H9 (cell line): ENCODE data around the gene BIRC5. TPM values are rescaled to one million over a fixed set of nuclear protein-coding genes. Genes with fewer than 3 reads are reported as not detected.

Experiments
- DNase-seq: peaks from one replicate; pipeline ENCODE4 v3.0.0-alpha.2; 2017
- H2AFZ ChIP-seq: one replicate; pipeline ENCODE4 v1.6.1; 2013; ENCODE audit warnings: mild to moderate bottlenecking, low read length, control low read depth, moderate library complexity
- H2AK5ac ChIP-seq: 2 replicates; pipeline ENCODE4 v1.6.1; 2013; ENCODE audit warnings: low read length, control low read depth, mixed read lengths; ENCODE audit not compliant: insufficient read length
- H2BK120ac ChIP-seq: one replicate; pipeline ENCODE4 v1.6.1; 2013; ENCODE audit warnings: low read depth, mild to moderate bottlenecking, low read length, control low read depth, inconsistent platforms; ENCODE audit not compliant: poor library complexity, severe bottlenecking
- H2BK12ac ChIP-seq: 2 replicates; pipeline ENCODE4 v1.6.1; 2013; ENCODE audit warnings: low read length, control low read depth, mixed read lengths, low read depth; ENCODE audit not compliant: insufficient read length
- H2BK15ac ChIP-seq: 2 replicates; pipeline ENCODE4 v1.6.1; 2013; ENCODE audit warnings: low read depth, low read length, control low read depth
- H2BK20ac ChIP-seq: one replicate; pipeline ENCODE4 v1.6.1; 2013; ENCODE audit warnings: low read depth, mild to moderate bottlenecking, low read length, control low read depth, inconsistent platforms; ENCODE audit not compliant: poor library complexity, severe bottlenecking
- H2BK5ac ChIP-seq: 2 replicates; pipeline ENCODE4 v1.6.1; 2013; ENCODE audit warnings: low read length, control low read depth, mixed read lengths; ENCODE audit not compliant: insufficient read length
- H3K14ac ChIP-seq: 2 replicates; pipeline ENCODE4 v1.6.1; 2013; ENCODE audit warnings: low read length, control low read depth; ENCODE audit not compliant: insufficient read depth
- H3K18ac ChIP-seq: 2 replicates; pipeline ENCODE4 v1.6.1; 2013; ENCODE audit warnings: low read depth, mild to moderate bottlenecking, mixed read lengths, low read length, control low read depth; ENCODE audit not compliant: insufficient read length
- H3K23ac ChIP-seq: 2 replicates; pipeline ENCODE4 v1.6.1; 2013; ENCODE audit warnings: low read length, control low read depth, mixed read lengths, low read depth; ENCODE audit not compliant: insufficient read length
- H3K23me2 ChIP-seq: 2 replicates; pipeline ENCODE4 v1.6.1; 2013; ENCODE audit warnings: low read depth, mild to moderate bottlenecking, mixed read lengths, low read length, control low read depth; ENCODE audit not compliant: insufficient read length, poor library complexity, severe bottlenecking
- H3K27ac ChIP-seq: 2 replicates; pipeline ENCODE4 v1.5.1; 2013; ENCODE audit warnings: low read length, control low read depth, mixed read lengths, low read depth; ENCODE audit not compliant: insufficient read length
- H3K27me3 ChIP-seq: 2 replicates; pipeline ENCODE4 v1.6.1; 2013; ENCODE audit warnings: low read length, control low read depth, inconsistent platforms; ENCODE audit not compliant: insufficient read depth
- H3K4ac ChIP-seq: 2 replicates; pipeline ENCODE4 v1.6.1; 2013; ENCODE audit warnings: low read depth, mild to moderate bottlenecking, control low read depth, inconsistent platforms, low read length, moderate library complexity
- H3K4me1 ChIP-seq: 2 replicates; pipeline ENCODE4 v1.6.1; 2013; ENCODE audit warnings: low read length, control low read depth, inconsistent platforms; ENCODE audit not compliant: insufficient read depth
- H3K4me2 ChIP-seq: 2 replicates; pipeline ENCODE4 v1.6.1; 2013; ENCODE audit warnings: low read length, control low read depth, mixed read lengths; ENCODE audit not compliant: insufficient read length, insufficient read depth
- H3K56ac ChIP-seq: 2 replicates; pipeline ENCODE4 v1.6.1; 2013; ENCODE audit warnings: low read depth, mild to moderate bottlenecking, mixed read lengths, low read length, control low read depth; ENCODE audit not compliant: insufficient read length
- H3K79me1 ChIP-seq: 2 replicates; pipeline ENCODE4 v1.6.1; 2013; ENCODE audit warnings: low read depth, mild to moderate bottlenecking, moderate library complexity, low read length, control low read depth, inconsistent platforms; ENCODE audit not compliant: insufficient read depth, poor library complexity, severe bottlenecking
- H3K79me2 ChIP-seq: 2 replicates; pipeline ENCODE4 v1.6.1; 2013; ENCODE audit warnings: low read length, control low read depth, inconsistent platforms; ENCODE audit not compliant: insufficient read depth
- H3K9ac ChIP-seq: 2 replicates; pipeline ENCODE4 v1.6.1; 2013; ENCODE audit warnings: low read length, control low read depth, mixed read lengths; ENCODE audit not compliant: insufficient read length; ENCODE audit errors: extremely low read depth
- H3K9me3 ChIP-seq: one replicate; pipeline ENCODE4 v1.6.1; 2013; ENCODE audit warnings: low read depth, low read length, inconsistent platforms; ENCODE audit not compliant: control insufficient read depth
- H3T11ph ChIP-seq: one replicate; pipeline ENCODE4 v1.6.1; 2013; ENCODE audit warnings: mild to moderate bottlenecking, low read length, control low read depth, inconsistent platforms
- H4K20me1 ChIP-seq: one replicate; pipeline ENCODE4 v1.6.1; 2013; ENCODE audit not compliant: control insufficient read depth, insufficient read length, insufficient read depth
- H4K5ac ChIP-seq: 2 replicates; pipeline ENCODE4 v1.6.1; 2013; ENCODE audit warnings: low read depth, mild to moderate bottlenecking, mixed read lengths, low read length, control low read depth; ENCODE audit not compliant: insufficient read length
- H4K8ac ChIP-seq: replicated peaks from 2 replicates; pipeline ENCODE4 v1.6.1; 2013; ENCODE audit warnings: low read length, control low read depth, mixed read lengths, low read depth; ENCODE audit not compliant: insufficient read length
- H4K91ac ChIP-seq: 2 replicates; pipeline ENCODE4 v1.6.1; 2013; ENCODE audit warnings: low read depth, mild to moderate bottlenecking, moderate library complexity, mixed read lengths, low read length, control low read depth; ENCODE audit not compliant: insufficient read length
- H3K27ac Mint-ChIP-seq, 3 experiments: 2 replicates in 2 of 3; 3 replicates in 1 of 3; pipeline ENCODE4 v1.8.0; 2020 to 2021; ENCODE audit warnings: mixed read lengths in 3 of 3, mild to moderate bottlenecking in 1 of 3, moderate library complexity in 1 of 3
- H3K27me3 Mint-ChIP-seq: 2 replicates; pipeline ENCODE4 v1.8.0; 2021; ENCODE audit warnings: low read depth, mild to moderate bottlenecking, moderate library complexity, mixed read lengths
- H3K36me3 Mint-ChIP-seq, 3 experiments: 2 replicates in 2 of 3; 3 replicates in 1 of 3; pipeline ENCODE4 v1.8.0; 2020 to 2021; ENCODE audit warnings: low read depth in 3 of 3, mixed read lengths in 3 of 3; ENCODE audit not compliant: insufficient read depth in 1 of 3
- H3K4me1 Mint-ChIP-seq, 2 experiments: 2 replicates each; pipeline ENCODE4 v1.8.0; 2020; ENCODE audit warnings: mixed read lengths in 2 of 2
- H3K4me3 Mint-ChIP-seq, 2 experiments: 2 replicates in 1 of 2; 3 replicates in 1 of 2; pipeline ENCODE4 v1.8.0; 2020 to 2021; ENCODE audit warnings: mild to moderate bottlenecking in 2 of 2, mixed read lengths in 2 of 2, moderate library complexity in 1 of 2
- H3K9me3 Mint-ChIP-seq, 2 experiments: 2 replicates in 1 of 2; 3 replicates in 1 of 2; pipeline ENCODE4 v1.8.0; 2020; ENCODE audit warnings: mild to moderate bottlenecking in 2 of 2, mixed read lengths in 2 of 2, moderate library complexity in 1 of 2
- WGBS: extraction: QIAGEN DNeasy Blood & Tissue Kit; methylation state at CpG from one replicate; pipeline ENCODE4 v1.1.7; 2013; ENCODE audit warnings: missing lambda C conversion rate, low lambda C conversion rate, mixed read lengths; ENCODE audit not compliant: insufficient read length; ENCODE audit errors: extremely low coverage; 5-methylcytosine and 5-hydroxymethylcytosine counted together
- total RNA-seq: library from RNA; stranded (reverse); gene quantifications from 2 replicates; pipeline ENCODE4 v1.2.1, GENCODE V29; 2021
- TF ChIP-seq, protein P1 (sequence below): fragments of 200-600 bp; sonication (generic); conservative IDR thresholded peaks from 3 replicates; pipeline ENCODE4 v1.8.0; 2021; ENCODE audit warnings: antibody characterized with exemption, mild to moderate bottlenecking

The BIRC5 gene
- total RNA-seq, 1 experiment from 2014 or later, result 97.8 TPM

DNA sequence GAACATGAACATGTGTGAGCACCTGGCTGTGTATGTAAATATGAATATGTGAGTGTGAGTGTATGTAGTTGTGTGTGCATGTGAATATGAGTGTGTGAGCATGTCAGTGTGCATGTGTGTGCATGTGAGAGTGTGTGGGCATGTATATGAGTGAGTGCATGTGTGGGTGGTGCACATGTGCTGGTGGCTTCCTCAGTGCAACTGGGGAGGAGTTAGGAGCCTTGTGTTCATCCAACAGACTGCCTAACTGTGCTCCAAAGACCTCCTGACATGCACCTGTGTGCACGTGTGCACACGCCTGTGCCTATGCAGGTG is 18.8 kb downstream of the BIRC5 start:
- TF ChIP-seq, protein P1, sequence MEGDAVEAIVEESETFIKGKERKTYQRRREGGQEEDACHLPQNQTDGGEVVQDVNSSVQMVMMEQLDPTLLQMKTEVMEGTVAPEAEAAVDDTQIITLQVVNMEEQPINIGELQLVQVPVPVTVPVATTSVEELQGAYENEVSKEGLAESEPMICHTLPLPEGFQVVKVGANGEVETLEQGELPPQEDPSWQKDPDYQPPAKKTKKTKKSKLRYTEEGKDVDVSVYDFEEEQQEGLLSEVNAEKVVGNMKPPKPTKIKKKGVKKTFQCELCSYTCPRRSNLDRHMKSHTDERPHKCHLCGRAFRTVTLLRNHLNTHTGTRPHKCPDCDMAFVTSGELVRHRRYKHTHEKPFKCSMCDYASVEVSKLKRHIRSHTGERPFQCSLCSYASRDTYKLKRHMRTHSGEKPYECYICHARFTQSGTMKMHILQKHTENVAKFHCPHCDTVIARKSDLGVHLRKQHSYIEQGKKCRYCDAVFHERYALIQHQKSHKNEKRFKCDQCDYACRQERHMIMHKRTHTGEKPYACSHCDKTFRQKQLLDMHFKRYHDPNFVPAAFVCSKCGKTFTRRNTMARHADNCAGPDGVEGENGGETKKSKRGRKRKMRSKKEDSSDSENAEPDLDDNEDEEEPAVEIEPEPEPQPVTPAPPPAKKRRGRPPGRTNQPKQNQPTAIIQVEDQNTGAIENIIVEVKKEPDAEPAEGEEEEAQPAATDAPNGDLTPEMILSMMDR, result no peak

More for the DNA sequence above, 18.8 kb downstream of the BIRC5 start:
- H3K36me3 Mint-ChIP-seq, result no peaks in the 10 kb centered on the region
- Histone ChIP-seq H3K27me3 (peaks cover 6% of the 10 kb centered on the region; the same call in 1 of the 2 replicates), H3K27ac (no peak overlapping the region), H3K23ac (no peak overlapping the region), H3K56ac (no peak overlapping the region), H2BK20ac (no peak overlapping the region), H3K9me3 (no peaks in the 10 kb centered on the region), H3K4me2 (no peak overlapping the region), H4K8ac (no peak overlapping the region), H3K14ac (no peak overlapping the region), H2AFZ (no peak overlapping the region), H3K4me1 (no peaks in the 10 kb centered on the region), H2BK12ac (no peak overlapping the region), H3K79me1 (no peaks in the 10 kb centered on the region), H3K79me2 (no peaks in the 10 kb centered on the region), H2BK15ac (no peak overlapping the region), H2BK5ac (no peak overlapping the region), H3K23me2 (no peaks in the 10 kb centered on the region), H2AK5ac (no peak overlapping the region), H4K91ac (no peak overlapping the region), H3K18ac (no peak overlapping the region), H4K20me1 (no peaks in the 10 kb centered on the region), H4K5ac (no peak overlapping the region), H3T11ph (no peak overlapping the region), H2BK120ac (no peak overlapping the region), H3K9ac (no peak overlapping the region), H3K4ac (no peak overlapping the region)
- peaks cover 0 to 11% of the 10 kb centered on the region in 2 experiments; a peak in 2 of 4 replicates for H3K4me1 Mint-ChIP-seq
- peaks cover 51% of the 10 kb centered on the region for H3K27me3 Mint-ChIP-seq
- H3K4me3 Mint-ChIP-seq, result peak overlapping the region; percentile 9 to 68; a peak in 3 of 5 replicates
- no peak for DNase-seq
- H3K9me3 Mint-ChIP-seq, result no peaks in the 10 kb centered on the region
- WGBS, result no CpG with 5 or more reads among the region's 2 CpGs
- H3K27ac Mint-ChIP-seq, result no peak overlapping the region
